ENCODE data around the gene ANKMY1. TPM values are rescaled to one million over a fixed set of nuclear protein-coding genes. Genes with fewer than 3 reads are reported as not detected.

The ANKMY1 gene
- total and polyA plus RNA-seq, 2 of the 13 experiments (the other 11 are each of a cell fraction or from before 2014, with no cell fraction given): 11.7 to 18.8 TPM

- ChIA-PET POLR2A (no interaction called here), CTCF (ENCODE audit: low intra/inter-chr PET ratio, low total read pairs) (interaction anchor here (0.7 to 3.4 kb wide), 4 partner anchors 93 to 287 kb away, joined by 3 to 84 read pairs (median 7); no protein-coding TSS in a partner anchor)
- Histone ChIP-seq H3K4me2 (ENCODE audit: low read depth, low read length) (no peak overlapping the region), H3K27ac (ENCODE audit: extremely low read length, insufficient read depth, low read length) (no peak overlapping the region), H2AFZ (ENCODE audit: low read length) (no peak overlapping the region), H3K4me1 (ENCODE audit: insufficient read depth, low read length) (peaks cover 11% of the 10 kb centered on the region), H3K9me3 (ENCODE audit: low read length) (no peaks in the 10 kb centered on the region), H3K9ac (ENCODE audit: insufficient read depth, low read depth, low read length) (no peak overlapping the region), H3K4me3 (replicated peaks in 1 of 3; ENCODE audit: insufficient read depth in 1 of 3, low read depth in 2 of 3, low read length in 3 of 3) (no peak overlapping the region), H4K20me1 (ENCODE audit: insufficient read depth, low read length) (peaks cover 3% of the 10 kb centered on the region; the same call in 1 of the 2 replicates), H3K79me2 (ENCODE audit: insufficient read depth, low read length) (no peaks in the 10 kb centered on the region), H3K36me3 (replicated peaks in 1 of 2; ENCODE audit: control insufficient read depth in 1 of 2, insufficient read depth in 2 of 2, low read length in 2 of 2) (no peaks in the 10 kb centered on the region), H3K27me3 (ENCODE audit: control insufficient read depth in 1 of 2, insufficient read depth in 2 of 2, low read length in 2 of 2) (peaks cover 22 to 39% of the 10 kb centered on the region in 2 experiments; a peak in 4 of 5 replicates)
- DNase-seq (ENCODE audit: low spot score) (peak; percentile 51), ATAC-seq (peak; percentile 77), FAIRE-seq (peak; percentile 65)
- WGBS (ENCODE audit: low lambda C conversion rate): 8% methylated on average over 14 of the region's 24 CpGs
- no TSS peak for BruUV-seq (replicated peaks)
- intact Hi-C loops (cut with micrococcal nuclease; ENCODE audit: unreplicated experiment): loop anchor here (1.0 to 5.0 kb wide), 3 partner anchors 186 to 286 kb away; no protein-coding TSS in a partner anchor
- in situ Hi-C loops (cut with HindIII; ENCODE audit: extremely low pct_ligation_motif_present, low pct_unique_long_range_greater_than_20kb): loop anchor here (5.0 kb wide), 2 partner anchors 206 to 286 kb away; no protein-coding TSS in a partner anchor
- TF ChIP-seq ATF5 (CRISPR knock-in tag; IDR thresholded peaks at IDR 0.05; ENCODE audit: low read depth): no peak
- peak; percentile 64; the same call in 1 of the 2 replicates for TF ChIP-seq BORCS8-MEF2B (CRISPR knock-in tag; IDR thresholded peaks at IDR 0.05)
- peak; percentile 53; the same call in 1 of the 2 replicates for TF ChIP-seq ZNF331 (CRISPR knock-in tag; IDR thresholded peaks at IDR 0.05)
- no peak for TF ChIP-seq SRSF4 (IDR thresholded peaks at IDR 0.05; ENCODE audit: low read depth, low read length, poor library complexity, severe bottlenecking)
- TF ChIP-seq NFKB2 (CRISPR knock-in tag; IDR thresholded peaks at IDR 0.05; ENCODE audit: borderline replicate concordance): peak; percentile 81; the same call in 1 of the 2 replicates
- TF ChIP-seq ZNF768 (CRISPR knock-in tag; IDR thresholded peaks at IDR 0.05): peak; percentile 33; the same call in 1 of the 2 replicates
- peak; percentile 32; the same call in 1 of the 2 replicates for TF ChIP-seq RXRA (CRISPR knock-in tag; IDR thresholded peaks at IDR 0.05)
- peak; percentile 55; the same call in 1 of the 2 replicates for TF ChIP-seq IRF9 (CRISPR knock-in tag; IDR thresholded peaks at IDR 0.05; ENCODE audit: borderline replicate concordance)
- no peak for TF ChIP-seq TCF7 (IDR thresholded peaks at IDR 0.05; ENCODE audit: low read depth)
- TF ChIP-seq THAP7 (CRISPR knock-in tag; IDR thresholded peaks at IDR 0.05): no peak
- peak; percentile 50 for TF ChIP-seq YY1 (IDR thresholded peaks at IDR 0.05; ENCODE audit: insufficient read depth, insufficient replicate concordance, low read depth, low read length)
- TF ChIP-seq RARG (CRISPR knock-in tag; IDR thresholded peaks at IDR 0.05; ENCODE audit: low read depth): no peak
- no peak for TF ChIP-seq ZKSCAN1 (IDR thresholded peaks at IDR 0.05; ENCODE audit: low read length)
- no peak for TF ChIP-seq ZNF232 (CRISPR knock-in tag; IDR thresholded peaks at IDR 0.05; ENCODE audit: borderline replicate concordance)
- TF ChIP-seq NR0B2 (CRISPR knock-in tag; IDR thresholded peaks at IDR 0.05): peak; percentile 33; the same call in 1 of the 2 replicates
- TF ChIP-seq DRAP1 (CRISPR knock-in tag; IDR thresholded peaks at IDR 0.05): peak; percentile 32; the same call in 1 of the 2 replicates
- peak; percentile 68; the same call in 1 of the 2 replicates for TF ChIP-seq ZNF598 (CRISPR knock-in tag; IDR thresholded peaks at IDR 0.05; ENCODE audit: borderline replicate concordance)
Measured at GRCh38 chr2:240437861-240438809, 119.7 kb downstream of the ANKMY1 start.

Measured in HepG2 (cell line).